Lung (tissue), 12 donors: Measurements from ENCODE around the gene CMIP. TPM values are rescaled to one million over a fixed set of nuclear protein-coding genes. Genes with fewer than 3 reads are reported as not detected.

Experiments
- ATAC-seq: fragments of 200-7000 bp; cut with Tn5 transposase; one replicate; pipeline ENCODE4 v1.9.1; 2020; ENCODE audit warnings: moderate number of reproducible peaks; ENCODE audit not compliant: insufficient read depth, low FRiP score
- DNase-seq, 3 donors: peaks; one replicate each; pipeline ENCODE4 v3.0.0-alpha.2; 2013 to 2017
- H3K27ac ChIP-seq, 2 donors: one replicate each; pipeline ENCODE4 v1.5.1; 2013; ENCODE audit warnings: mild to moderate bottlenecking in 2 of 2, moderate library complexity in 2 of 2, control low read depth in 1 of 2, inconsistent platforms in 1 of 2, low read depth in 1 of 2, low read length in 1 of 2
- H3K27me3 ChIP-seq, 3 donors: one replicate each; pipeline ENCODE4 v1.5.1; 2013; ENCODE audit warnings: low read length in 2 of 3; ENCODE audit not compliant: control insufficient read depth in 3 of 3, insufficient read depth in 3 of 3
- H3K36me3 ChIP-seq, 4 donors: one replicate each; pipeline ENCODE4 v1.5.1; 2013; ENCODE audit warnings: low read length in 4 of 4, mild to moderate bottlenecking in 1 of 4, moderate library complexity in 1 of 4; ENCODE audit not compliant: control insufficient read depth in 4 of 4, insufficient read depth in 4 of 4
- H3K4me1 ChIP-seq, 5 donors: one replicate each; pipeline ENCODE4 v1.5.1; 2013; ENCODE audit warnings: low read length in 5 of 5, mild to moderate bottlenecking in 2 of 5, moderate library complexity in 1 of 5; ENCODE audit not compliant: control insufficient read depth in 5 of 5, insufficient read depth in 5 of 5
- H3K4me3 ChIP-seq: one replicate; pipeline ENCODE4 v1.5.1; 2013; ENCODE audit warnings: mild to moderate bottlenecking, control low read depth, moderate library complexity
- H3K9ac ChIP-seq, 2 donors: one replicate each; pipeline ENCODE4 v1.5.1; 2013; ENCODE audit warnings: low read length in 2 of 2, control low read depth in 1 of 2; ENCODE audit not compliant: insufficient read depth in 1 of 2
- H3K9me3 ChIP-seq, 4 donors: one replicate each; pipeline ENCODE4 v1.5.1; 2013; ENCODE audit warnings: low read length in 3 of 4, mild to moderate bottlenecking in 1 of 4, moderate library complexity in 1 of 4; ENCODE audit not compliant: control insufficient read depth in 4 of 4, insufficient read depth in 3 of 4
- WGBS, 2 donors: extraction: QIAGEN DNeasy Blood & Tissue Kit; methylation state at CpG; one replicate each; pipeline ENCODE4 v1.1.7; 2013; 5-methylcytosine and 5-hydroxymethylcytosine counted together
- polyA plus RNA-seq, 2 donors: library from polyadenylated mRNA; stranded (reverse); fragments of 200-250 nt; gene quantifications; one replicate each; pipeline ENCODE4 v1.2.1, GENCODE V29; 2013
- total RNA-seq, 2 donors: library from RNA; depleted of rRNA in 1 of 2; stranded (reverse); fragments of >200 nt in 1 of 2; gene quantifications; one replicate each; pipeline ENCODE4 v1.2.1, GENCODE V29; 2014 to 2021
- TF ChIP-seq, protein P1 (sequence below): IDR thresholded peaks from 2 replicates; pipeline ENCODE4 v1.5.1; 2012; ENCODE audit warnings: mild to moderate bottlenecking; ENCODE audit errors: control extremely low read depth, extremely low read depth
- donor health status: control.
- donor health status: control.
- donor health status: Bipolar disorder and iron deficiency.
- donor health status: healthy.
- donor health status: DM: yes; HTN: yes; CAD: no.

CMIP gene
- total and polyA plus RNA-seq, 4 donors = 11.8 to 80.5 (median 48.6) TPM

DNA sequence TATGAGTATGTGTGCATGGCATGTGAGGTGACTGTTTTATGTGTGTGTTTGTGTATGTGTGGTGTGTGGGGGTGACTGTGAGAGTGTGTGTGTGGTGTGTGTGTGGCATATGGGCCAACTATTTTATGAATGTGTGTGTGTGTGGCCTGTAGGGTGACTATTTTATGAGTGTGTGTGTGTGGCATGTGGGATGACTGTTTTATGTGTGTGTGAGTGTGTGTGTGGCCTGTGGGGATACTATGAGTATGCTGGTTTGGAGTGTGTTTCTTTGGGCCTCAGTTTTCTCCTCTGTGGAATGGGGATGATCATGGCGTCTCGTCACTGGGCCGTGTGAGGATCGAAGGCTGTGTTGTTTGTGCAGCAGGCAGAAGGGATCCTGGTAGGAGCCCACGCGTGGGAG, 182.4 kb downstream of the CMIP start:
- Histone ChIP-seq H3K4me1 (peaks cover 0 to 23% (median 12%) of the 10 kb centered on the region in 5 donors), H3K9me3 (no peaks in the 10 kb centered on the region), H3K36me3 (peaks cover 0 to 3% (median 0%) of the 10 kb centered on the region in 4 donors), H3K4me3 (no peak overlapping the region), H3K9ac (no peak overlapping the region), H3K27ac (peak overlapping the region in 1 of 2 donors; percentile 60), H3K27me3 (no peaks in the 10 kb centered on the region)
- no peak for ATAC-seq
- TF ChIP-seq, protein P1, sequence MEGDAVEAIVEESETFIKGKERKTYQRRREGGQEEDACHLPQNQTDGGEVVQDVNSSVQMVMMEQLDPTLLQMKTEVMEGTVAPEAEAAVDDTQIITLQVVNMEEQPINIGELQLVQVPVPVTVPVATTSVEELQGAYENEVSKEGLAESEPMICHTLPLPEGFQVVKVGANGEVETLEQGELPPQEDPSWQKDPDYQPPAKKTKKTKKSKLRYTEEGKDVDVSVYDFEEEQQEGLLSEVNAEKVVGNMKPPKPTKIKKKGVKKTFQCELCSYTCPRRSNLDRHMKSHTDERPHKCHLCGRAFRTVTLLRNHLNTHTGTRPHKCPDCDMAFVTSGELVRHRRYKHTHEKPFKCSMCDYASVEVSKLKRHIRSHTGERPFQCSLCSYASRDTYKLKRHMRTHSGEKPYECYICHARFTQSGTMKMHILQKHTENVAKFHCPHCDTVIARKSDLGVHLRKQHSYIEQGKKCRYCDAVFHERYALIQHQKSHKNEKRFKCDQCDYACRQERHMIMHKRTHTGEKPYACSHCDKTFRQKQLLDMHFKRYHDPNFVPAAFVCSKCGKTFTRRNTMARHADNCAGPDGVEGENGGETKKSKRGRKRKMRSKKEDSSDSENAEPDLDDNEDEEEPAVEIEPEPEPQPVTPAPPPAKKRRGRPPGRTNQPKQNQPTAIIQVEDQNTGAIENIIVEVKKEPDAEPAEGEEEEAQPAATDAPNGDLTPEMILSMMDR = no peak
- DNase-seq = no peak
- 93 to 95% methylated on average over 6 of the region's 6 CpGs for WGBS, 2 donors

DNA sequence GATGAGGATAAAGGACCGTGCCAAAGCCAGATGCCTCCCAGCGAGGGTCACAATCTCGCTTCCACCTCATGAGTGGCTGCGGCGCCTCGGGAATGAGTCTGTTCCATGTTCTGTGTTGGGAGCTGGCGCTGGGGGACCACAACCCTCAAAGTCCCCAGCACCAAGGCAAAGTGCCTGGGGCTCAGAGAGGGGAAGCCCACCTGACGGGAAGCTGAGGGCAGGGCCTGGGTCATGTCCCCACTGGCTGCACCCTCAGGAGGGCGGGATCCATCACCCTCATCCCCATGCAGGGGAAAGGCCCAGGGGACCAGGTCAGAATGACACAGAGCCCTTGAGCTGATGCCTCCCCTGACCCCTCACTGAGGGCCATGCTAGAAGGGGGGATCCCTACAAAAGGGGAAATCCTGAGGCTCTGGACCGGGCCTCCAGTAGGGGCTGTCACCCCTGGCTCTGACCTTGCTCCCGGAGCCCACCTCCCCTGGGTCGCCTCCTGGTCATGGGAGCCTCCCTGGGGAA, 183.2 kb downstream of the CMIP start:
- H3K9ac ChIP-seq = no peak overlapping the region
- no peak overlapping the region for H3K27ac ChIP-seq
- H3K27me3 ChIP-seq = no peaks in the 10 kb centered on the region
- TF ChIP-seq, protein P1 = no peak
- no peak for ATAC-seq
- DNase-seq = no peak
- WGBS, 2 donors = 92 to 95% methylated on average over 12 of the region's 12 CpGs
- H3K9me3 ChIP-seq = no peaks in the 10 kb centered on the region
- H3K36me3 ChIP-seq = no peaks in the 10 kb centered on the region
- H3K4me1 ChIP-seq = peaks cover 0 to 23% (median 16%) of the 10 kb centered on the region in 5 donors
- no peak overlapping the region for H3K4me3 ChIP-seq

DNA sequence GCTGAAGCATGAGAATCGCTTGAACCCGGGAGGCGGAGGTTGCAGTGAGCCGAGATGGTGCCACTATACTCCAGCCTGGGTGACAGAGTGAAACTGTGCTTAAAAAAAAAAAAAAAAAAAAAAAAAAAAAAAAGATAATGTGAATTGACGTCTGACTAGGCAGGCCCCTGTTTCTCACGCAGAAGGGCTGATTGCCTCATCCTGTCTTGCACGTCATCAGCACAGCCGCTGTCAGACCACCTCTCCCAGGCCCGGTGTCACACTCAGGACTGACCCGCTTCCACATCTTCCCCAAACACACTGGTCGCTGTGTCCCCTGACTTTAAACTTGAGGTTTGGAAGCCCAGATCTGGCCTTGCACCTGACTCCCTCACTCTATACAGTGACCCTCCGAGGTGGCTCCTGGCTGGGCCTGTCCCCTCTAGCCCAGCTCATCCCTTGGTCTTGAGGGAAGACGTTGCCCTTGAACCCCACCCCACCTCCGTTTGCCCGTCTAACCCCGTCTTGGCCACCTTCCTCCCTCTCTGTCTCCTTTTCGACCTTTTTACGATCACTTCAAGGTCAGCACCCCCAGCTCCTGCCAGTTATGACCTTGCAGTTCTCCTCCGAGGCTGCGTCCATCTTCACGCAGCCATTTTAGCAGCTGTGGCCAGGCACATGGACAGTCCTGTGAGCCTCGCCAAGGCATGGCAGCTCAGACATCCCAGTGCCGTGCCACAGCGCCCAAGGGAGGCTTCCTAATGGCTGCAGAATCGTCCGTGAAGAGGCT, 184.6 kb downstream of the CMIP start:
- Histone ChIP-seq H3K27ac (no peak overlapping the region), H3K9ac (no peak overlapping the region), H3K4me1 (peaks cover 0 to 26% (median 23%) of the 10 kb centered on the region in 5 donors), H3K4me3 (no peak overlapping the region), H3K27me3 (no peaks in the 10 kb centered on the region), H3K9me3 (no peaks in the 10 kb centered on the region), H3K36me3 (no peaks in the 10 kb centered on the region)
- TF ChIP-seq, protein P1 = no peak
- DNase-seq (no peak), ATAC-seq (no peak)
- WGBS, 2 donors = 87 to 89% methylated on average over 26 of the region's 26 CpGs
